A673 (cell line): ENCODE data around the gene PRKCH.

Experiments used
- EZH2 ChIP-seq: fragments of 200-600 bp; sonication (generic); IDR thresholded peaks from 2 replicates; pipeline ENCODE4 v1.6.1; 2017; ENCODE audit warnings: borderline replicate concordance, low read depth, mild to moderate bottlenecking, mixed read lengths, antibody characterized with exemption, low read length; ENCODE audit not compliant: poor library complexity, severe bottlenecking
- TF ChIP-seq, protein P1 (sequence below): fragments of 300-800, 200-600 bp; sonication (generic); conservative IDR thresholded peaks from 2 replicates; pipeline ENCODE4 v1.5.1; 2017; ENCODE audit warnings: low read depth, mild to moderate bottlenecking, antibody characterized with exemption, low read length, moderate library complexity, mixed read lengths

DNA sequence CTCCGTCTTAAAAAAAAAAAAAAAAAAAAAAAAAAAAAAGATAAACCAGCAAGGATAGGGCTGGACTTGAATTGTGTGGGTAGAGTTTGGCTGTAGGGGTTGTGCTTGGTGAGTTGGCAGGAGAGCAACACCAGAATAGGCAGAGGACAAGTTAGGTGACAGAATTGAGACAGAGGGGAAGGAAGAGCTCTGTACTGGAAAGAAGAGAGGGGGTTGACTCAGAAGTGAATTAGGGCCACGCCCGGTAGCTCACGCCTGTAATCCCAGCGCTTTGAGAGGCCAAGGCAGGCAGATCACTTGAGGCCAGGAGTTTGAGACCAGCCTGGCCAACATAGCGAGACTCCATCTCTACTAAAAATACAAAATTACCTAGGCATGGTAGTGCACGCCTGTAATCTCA, 34.2 kb upstream of the PRKCH start:
- TF ChIP-seq, protein P1, sequence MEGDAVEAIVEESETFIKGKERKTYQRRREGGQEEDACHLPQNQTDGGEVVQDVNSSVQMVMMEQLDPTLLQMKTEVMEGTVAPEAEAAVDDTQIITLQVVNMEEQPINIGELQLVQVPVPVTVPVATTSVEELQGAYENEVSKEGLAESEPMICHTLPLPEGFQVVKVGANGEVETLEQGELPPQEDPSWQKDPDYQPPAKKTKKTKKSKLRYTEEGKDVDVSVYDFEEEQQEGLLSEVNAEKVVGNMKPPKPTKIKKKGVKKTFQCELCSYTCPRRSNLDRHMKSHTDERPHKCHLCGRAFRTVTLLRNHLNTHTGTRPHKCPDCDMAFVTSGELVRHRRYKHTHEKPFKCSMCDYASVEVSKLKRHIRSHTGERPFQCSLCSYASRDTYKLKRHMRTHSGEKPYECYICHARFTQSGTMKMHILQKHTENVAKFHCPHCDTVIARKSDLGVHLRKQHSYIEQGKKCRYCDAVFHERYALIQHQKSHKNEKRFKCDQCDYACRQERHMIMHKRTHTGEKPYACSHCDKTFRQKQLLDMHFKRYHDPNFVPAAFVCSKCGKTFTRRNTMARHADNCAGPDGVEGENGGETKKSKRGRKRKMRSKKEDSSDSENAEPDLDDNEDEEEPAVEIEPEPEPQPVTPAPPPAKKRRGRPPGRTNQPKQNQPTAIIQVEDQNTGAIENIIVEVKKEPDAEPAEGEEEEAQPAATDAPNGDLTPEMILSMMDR = no peak
- no peak for TF ChIP-seq EZH2
